MCF 10A (cell line): Measurements from ENCODE around the gene CHST5. TPM values are rescaled to one million over a fixed set of nuclear protein-coding genes. Genes with fewer than 3 reads are reported as not detected.
A peak's percentile ranks its signal among the peaks of the same experiment; 100 is the strongest.

Experiments used
- BruUV-seq: library from RNA; stranded (reverse); fragments of 400-500 nt; replicated peaks from 2 replicates; lab custom pipeline; 2021; lab: Mats Ljungman, UMichigan
- CTCF ChIA-PET: fragments of 300-600 bp; sonication (Branson Sonifier 250); formaldehyde crosslinking; extraction: SDS; loops from one replicate; lab custom pipeline; 2021; ENCODE audit warnings: antibody characterized with exemption, inconsistent platforms; lab: Yijun Ruan, JAX
- POLR2A ChIA-PET: fragments of 300-600, 350-650 bp; sonication (Branson Sonifier 250); formaldehyde crosslinking; extraction: SDS; loops from one replicate; lab custom pipeline; 2020; ENCODE audit warnings: antibody characterized with exemption, inconsistent platforms; lab: Yijun Ruan, JAX
- DNase-seq: peaks from one replicate; pipeline ENCODE4 v3.0.0-alpha.2; 2018; ENCODE audit not compliant: unreplicated experiment
- H3K27ac Mint-ChIP-seq: one replicate; pipeline ENCODE4 v1.8.0; 2022; ENCODE audit warnings: mild to moderate bottlenecking, low read depth, mixed read lengths; ENCODE audit not compliant: unreplicated experiment
- H3K27me3 Mint-ChIP-seq: one replicate; pipeline ENCODE4 v1.8.0; 2022; ENCODE audit warnings: mixed read lengths; ENCODE audit not compliant: insufficient read depth, unreplicated experiment
- H3K36me3 Mint-ChIP-seq: one replicate; pipeline ENCODE4 v1.8.0; 2022; ENCODE audit warnings: mild to moderate bottlenecking, moderate library complexity, mixed read lengths; ENCODE audit not compliant: insufficient read depth, unreplicated experiment
- H3K4me1 Mint-ChIP-seq: one replicate; pipeline ENCODE4 v1.8.0; 2022; ENCODE audit warnings: mixed read lengths; ENCODE audit not compliant: insufficient read depth, unreplicated experiment
- H3K4me3 Mint-ChIP-seq: one replicate; pipeline ENCODE4 v1.8.0; 2022; ENCODE audit warnings: mild to moderate bottlenecking, moderate library complexity, mixed read lengths; ENCODE audit not compliant: unreplicated experiment
- H3K9me3 Mint-ChIP-seq: one replicate; pipeline ENCODE4 v1.8.0; 2022; ENCODE audit warnings: mixed read lengths; ENCODE audit not compliant: unreplicated experiment
- intact Hi-C: fragments of 100-400 bp; cut with micrococcal nuclease; formaldehyde crosslinking; loops from 2 replicates; pipeline ENCODE4 v1.14.1; 2022
- total RNA-seq: library from RNA; stranded (reverse); gene quantifications from 2 replicates; pipeline ENCODE4 v1.2.3, GENCODE V29; 2022
- TF ChIP-seq, protein P1 (sequence below): fragments of 200-600 bp; IDR thresholded peaks from one replicate; pipeline ENCODE4 v1.8.0; 2022; ENCODE audit warnings: antibody characterized with exemption, mild to moderate bottlenecking; ENCODE audit not compliant: unreplicated experiment

CHST5 gene
- total RNA-seq, 1 experiment from 2014 or later, result not detected

DNA sequence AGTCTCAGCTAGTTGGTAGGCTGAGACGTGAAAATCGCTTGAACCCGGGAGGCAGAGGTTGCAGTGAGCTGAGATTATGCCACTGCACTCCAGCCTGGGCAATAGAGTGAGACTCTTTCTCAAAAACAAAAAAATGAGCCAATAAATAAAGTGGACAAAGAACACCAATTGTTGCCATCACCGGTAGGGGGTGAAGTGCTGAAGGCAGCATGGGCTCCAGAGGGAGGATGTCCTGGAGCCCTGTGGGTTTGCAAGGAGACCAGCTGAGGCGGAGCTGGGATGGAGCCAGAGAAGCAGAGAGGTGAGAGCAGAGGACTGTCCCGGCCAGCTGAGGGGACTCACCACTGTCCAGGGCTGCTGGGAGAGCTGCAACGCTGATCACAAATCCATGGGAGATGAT, 54.4 kb downstream of the CHST5 start:
- ChIA-PET CTCF (interaction anchor here (0.7 to 2.6 kb wide), 3 partner anchors 10 to 16 kb away, joined by 4 to 20 read pairs (median 11); partner anchors contain the start of gene TMEM170A), POLR2A (interaction anchor here (0.6 to 6.7 kb wide), 3 partner anchors 12 to 98 kb away, joined by 3 to 46 read pairs (median 3); no protein-coding TSS in a partner anchor)
- TF ChIP-seq, protein P1, sequence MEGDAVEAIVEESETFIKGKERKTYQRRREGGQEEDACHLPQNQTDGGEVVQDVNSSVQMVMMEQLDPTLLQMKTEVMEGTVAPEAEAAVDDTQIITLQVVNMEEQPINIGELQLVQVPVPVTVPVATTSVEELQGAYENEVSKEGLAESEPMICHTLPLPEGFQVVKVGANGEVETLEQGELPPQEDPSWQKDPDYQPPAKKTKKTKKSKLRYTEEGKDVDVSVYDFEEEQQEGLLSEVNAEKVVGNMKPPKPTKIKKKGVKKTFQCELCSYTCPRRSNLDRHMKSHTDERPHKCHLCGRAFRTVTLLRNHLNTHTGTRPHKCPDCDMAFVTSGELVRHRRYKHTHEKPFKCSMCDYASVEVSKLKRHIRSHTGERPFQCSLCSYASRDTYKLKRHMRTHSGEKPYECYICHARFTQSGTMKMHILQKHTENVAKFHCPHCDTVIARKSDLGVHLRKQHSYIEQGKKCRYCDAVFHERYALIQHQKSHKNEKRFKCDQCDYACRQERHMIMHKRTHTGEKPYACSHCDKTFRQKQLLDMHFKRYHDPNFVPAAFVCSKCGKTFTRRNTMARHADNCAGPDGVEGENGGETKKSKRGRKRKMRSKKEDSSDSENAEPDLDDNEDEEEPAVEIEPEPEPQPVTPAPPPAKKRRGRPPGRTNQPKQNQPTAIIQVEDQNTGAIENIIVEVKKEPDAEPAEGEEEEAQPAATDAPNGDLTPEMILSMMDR, result peak; percentile 18
- no peak for DNase-seq
- Mint-ChIP-seq H3K36me3 (peaks cover 6% of the 10 kb centered on the region), H3K4me1 (peaks cover 48% of the 10 kb centered on the region), H3K27me3 (no peaks in the 10 kb centered on the region), H3K4me3 (no peak overlapping the region), H3K9me3 (no peaks in the 10 kb centered on the region), H3K27ac (no peak overlapping the region)
- BruUV-seq, result no TSS peak
- intact Hi-C loops, result no loop called here

DNA sequence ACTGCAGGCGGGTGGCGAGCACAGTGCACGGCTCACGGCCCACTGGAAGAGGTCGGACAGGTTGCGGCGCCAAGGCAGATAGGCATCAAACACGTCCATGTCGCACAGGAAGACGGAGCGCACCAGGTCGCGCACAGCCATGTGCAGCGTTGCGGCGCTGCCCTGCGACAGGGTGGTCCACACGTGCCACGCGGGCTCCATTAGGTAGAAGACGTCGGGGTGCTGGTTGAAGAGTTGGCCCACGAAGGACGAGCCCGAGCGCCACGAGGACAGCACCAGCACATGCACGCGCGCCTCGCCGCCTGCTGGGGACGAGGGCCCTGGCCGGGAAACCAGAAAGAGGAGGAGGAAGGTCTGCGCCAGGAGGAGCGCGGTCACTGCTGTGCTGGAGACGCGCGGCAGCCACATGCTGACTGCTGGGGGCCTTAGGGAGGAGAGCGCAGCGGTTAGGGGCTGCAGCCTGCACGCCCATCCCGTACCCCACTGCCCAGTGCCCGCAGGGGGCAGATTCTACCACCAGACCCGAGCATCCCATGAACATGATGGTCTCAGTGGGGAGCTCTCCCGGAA, 56.4 kb downstream of the CHST5 start:
- Mint-ChIP-seq H3K9me3 (no peaks in the 10 kb centered on the region), H3K4me1 (peaks cover 32% of the 10 kb centered on the region), H3K36me3 (peaks cover 6% of the 10 kb centered on the region), H3K4me3 (no peak overlapping the region), H3K27ac (no peak overlapping the region), H3K27me3 (no peaks in the 10 kb centered on the region)
- no TSS peak for BruUV-seq
- POLR2A ChIA-PET, result no interaction called here
- CTCF ChIA-PET, result no interaction called here
- intact Hi-C loops, result no loop called here
- DNase-seq, result no peak
- TF ChIP-seq, protein P1, result no peak

Other genes with a start within 250 kb of the CHST5 start
- gene CFDP1, start 102.6 kb downstream of the CHST5 start, total RNA-seq, result 41.3 and 44.7 TPM in 2 replicates
- gene TMEM170A, start 71.4 kb downstream of the CHST5 start, total RNA-seq, result 20.1 and 21.8 TPM in 2 replicates
- 0.16 and 0.42 TPM in 2 replicates for gene CHST6, start 40.7 kb downstream of the CHST5 start, total RNA-seq
- 18.6 and 21.1 TPM in 2 replicates for gene TMEM231, start 20.1 kb upstream of the CHST5 start, total RNA-seq
- gene GABARAPL2, start 30.3 kb upstream of the CHST5 start, total RNA-seq, result 61.5 and 70.5 TPM in 2 replicates
- gene ADAT1, start 87.2 kb upstream of the CHST5 start, total RNA-seq, result 48.7 and 60.2 TPM in 2 replicates
- 213 and 219 TPM in 2 replicates for gene KARS1, start 111.6 kb upstream of the CHST5 start, total RNA-seq
- 73.9 and 80.0 TPM in 2 replicates for gene TERF2IP, start 111.7 kb upstream of the CHST5 start, total RNA-seq
- gene CPHXL2, start 140.9 kb upstream of the CHST5 start, total RNA-seq, result not detected in 2 replicates
- gene DUXB, start 165.4 kb upstream of the CHST5 start, total RNA-seq, result not detected in 2 replicates
- not detected in 2 replicates for gene CPHXL, start 190.4 kb upstream of the CHST5 start, total RNA-seq